HG02840 (cell line): ENCODE data around the gene PALB2.
"Not testable (repeated sequence)": the region's sequence is repeated elsewhere in the genome, so short reads cannot be mapped to it uniquely, and the experiment has no call there.

Experiments
- ATAC-seq: cut with Tn5 transposase; IDR thresholded peaks from one replicate; pipeline ENCODE4 v1.9.1; 2021; ENCODE audit warnings: mild to moderate bottlenecking, moderate library complexity, moderate number of reproducible peaks; ENCODE audit not compliant: unreplicated experiment, low FRiP score

Gene PALB2

DNA sequence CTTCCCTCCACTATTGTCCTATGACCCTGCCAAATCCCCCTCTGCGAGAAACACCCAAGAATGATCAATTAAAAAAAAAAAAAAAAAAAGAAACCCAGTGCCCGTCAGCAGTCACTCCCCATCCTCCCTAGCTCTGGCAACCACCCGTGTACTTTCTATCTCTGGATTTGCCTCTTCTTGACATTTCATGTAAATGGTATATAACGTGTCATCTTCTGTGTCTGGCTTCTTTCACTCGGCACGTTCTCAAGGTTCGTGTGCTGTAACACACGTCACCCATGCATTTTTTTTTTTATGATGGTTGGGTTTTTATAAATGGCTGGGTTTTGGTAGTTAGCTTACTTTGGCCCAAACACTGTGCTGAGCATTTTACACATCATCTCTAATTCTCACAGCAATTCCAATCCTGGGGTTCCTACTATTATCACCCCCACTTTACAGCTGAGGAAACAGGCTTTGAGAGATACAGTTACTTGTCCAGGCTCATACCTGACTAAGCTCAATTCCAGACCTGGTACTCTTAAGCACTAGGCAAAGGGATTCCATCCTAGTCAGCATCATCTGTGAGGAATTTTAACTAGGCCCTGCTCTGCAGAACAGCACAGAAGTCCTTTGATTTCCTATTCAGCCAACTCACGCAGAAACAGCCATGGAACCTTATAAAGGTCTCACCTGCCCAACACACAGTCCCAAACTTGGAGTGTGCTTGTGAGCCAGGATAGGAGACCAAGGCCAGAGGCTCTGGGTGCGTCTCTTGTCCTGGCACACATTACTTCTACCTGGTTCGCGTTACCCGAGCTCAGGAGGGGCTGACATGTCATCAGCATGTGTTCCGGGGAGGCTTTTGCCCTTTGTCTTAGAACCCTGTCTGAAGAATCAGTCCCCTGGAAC lies 56.7 kb downstream of the PALB2 start:
- ATAC-seq = no peak

DNA sequence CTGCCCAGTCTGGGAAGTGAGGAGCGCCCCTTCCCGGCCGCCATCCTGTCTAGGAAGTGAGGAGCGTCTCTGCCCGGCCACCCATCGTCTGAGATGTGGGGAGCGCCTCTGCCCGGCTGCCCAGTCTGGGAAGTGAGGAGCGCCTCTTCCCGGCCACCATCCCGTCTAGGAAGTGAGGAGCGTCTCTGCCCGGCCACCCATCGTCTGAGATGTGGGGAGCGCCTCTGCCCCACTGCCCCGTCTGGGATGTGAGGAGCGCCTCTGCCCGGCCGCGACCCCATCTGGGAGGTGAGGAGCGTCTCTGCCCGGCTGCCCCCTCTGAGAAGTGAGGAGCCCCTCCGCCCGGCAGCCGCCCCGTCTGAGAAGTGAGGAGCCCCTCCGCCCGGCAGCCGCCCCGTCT lies 57.8 kb downstream of the PALB2 start:
- ATAC-seq = not testable (repeated sequence)

DNA sequence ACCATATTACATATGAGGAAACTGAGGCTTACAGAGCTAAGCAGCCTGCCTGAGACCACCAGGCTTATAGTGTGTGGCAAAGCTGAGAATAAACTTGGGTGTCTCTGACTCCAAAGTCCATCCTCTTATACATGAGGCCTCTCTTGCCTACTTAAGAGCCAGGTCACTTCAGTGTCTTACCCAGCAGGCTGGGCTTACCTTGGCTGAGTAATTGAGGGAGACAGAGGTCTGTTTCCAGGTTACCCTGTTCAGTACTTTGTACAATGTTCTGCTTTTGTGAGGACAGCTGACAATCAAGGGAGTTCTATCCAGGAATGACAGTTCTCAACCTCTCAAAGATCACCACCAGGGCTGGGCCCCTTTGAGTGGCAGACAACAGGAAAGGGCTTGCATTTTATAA lies 59.3 kb downstream of the PALB2 start:
- ATAC-seq = no peak

DNA sequence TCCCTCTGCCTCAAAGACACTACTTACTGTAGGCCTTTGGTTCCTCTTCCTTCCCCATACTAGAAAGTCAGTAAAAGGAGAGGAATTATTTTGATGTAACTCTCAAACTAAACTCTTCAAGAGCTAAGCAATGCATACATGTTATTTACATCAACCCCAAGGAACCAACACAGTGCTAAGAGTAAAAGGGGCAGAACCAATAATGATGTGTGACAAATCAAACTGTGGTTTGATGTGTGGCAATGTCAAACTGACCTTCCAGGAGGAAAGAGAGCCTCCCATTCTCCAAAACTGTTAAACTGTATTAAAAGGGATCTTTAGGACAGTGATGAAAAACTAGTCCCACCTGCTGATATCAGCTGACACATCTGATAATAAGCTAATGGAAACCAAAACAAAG lies 60.7 kb downstream of the PALB2 start:
- ATAC-seq = no peak

DNA sequence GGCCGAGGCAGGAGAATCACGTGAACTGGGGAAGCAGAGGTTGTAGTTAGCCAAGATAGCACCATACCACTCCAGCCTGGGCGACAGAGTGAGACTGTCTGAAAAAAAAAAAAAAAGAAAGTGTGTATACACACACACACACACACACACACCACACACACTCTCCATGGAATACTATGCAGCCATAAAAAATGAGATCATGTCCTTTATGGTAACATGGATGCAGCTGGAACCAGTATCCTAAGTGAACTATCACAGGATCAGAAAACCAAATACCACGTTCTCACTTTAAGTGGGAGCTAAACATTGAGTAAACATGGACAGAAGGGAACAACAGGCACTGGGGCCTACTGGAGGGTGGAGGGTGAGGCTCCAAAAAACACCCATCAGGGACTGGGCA lies 61.7 kb downstream of the PALB2 start:
- no peak for ATAC-seq

DNA sequence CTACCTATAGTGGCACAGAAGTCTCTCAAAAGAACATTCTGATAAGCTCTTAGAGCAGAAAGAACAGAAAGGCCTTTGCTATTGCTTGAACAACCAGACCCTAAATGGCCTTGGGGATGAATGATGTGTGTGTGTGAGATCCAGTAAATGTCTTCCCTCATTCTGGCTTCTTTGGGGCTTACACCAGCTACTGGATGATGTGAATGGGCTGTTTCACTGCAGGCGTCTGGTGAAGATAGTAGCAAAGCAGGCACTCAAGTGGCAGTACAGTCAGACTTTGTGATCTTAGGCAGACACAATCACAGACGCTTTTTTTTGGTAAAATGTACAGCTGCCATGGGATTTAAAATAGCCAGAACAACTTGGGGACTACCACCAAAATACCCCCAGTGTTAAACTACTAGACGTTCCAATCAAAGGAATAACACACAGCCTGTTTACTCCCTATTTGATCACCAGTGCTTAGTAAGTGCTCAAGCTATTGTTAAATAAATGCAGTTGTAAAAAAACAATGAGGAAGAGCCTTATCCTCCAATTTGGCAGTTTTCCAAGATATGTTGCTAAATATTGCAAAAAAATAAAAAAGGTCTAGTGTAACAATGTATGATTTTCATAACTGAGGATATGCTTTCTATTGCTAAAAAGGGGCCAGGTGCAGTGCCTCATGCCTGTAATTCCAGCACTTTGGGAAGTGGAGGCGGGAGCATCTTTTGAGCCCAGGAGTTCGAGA lies 62.8 kb downstream of the PALB2 start:
- ATAC-seq = no peak

DNA sequence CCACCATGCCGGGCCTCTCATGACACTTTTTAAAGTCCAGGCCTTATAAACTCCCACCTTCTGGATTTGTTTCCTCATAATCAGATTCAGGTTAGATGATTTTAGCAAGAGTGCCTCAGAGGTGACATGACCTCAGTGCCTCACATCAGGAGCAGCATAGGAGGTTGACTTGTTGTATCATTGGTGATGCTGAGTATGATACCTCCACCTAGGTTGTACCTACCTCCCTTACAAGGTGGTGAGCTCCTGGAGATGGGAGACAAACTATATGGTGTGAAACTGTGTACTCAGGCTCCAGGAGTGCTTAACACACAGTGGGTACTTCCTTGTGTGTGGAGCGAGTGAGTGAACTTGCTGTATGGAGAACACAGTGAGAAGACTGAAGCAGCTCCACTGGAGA lies 63.6 kb downstream of the PALB2 start:
- no peak for ATAC-seq

DNA sequence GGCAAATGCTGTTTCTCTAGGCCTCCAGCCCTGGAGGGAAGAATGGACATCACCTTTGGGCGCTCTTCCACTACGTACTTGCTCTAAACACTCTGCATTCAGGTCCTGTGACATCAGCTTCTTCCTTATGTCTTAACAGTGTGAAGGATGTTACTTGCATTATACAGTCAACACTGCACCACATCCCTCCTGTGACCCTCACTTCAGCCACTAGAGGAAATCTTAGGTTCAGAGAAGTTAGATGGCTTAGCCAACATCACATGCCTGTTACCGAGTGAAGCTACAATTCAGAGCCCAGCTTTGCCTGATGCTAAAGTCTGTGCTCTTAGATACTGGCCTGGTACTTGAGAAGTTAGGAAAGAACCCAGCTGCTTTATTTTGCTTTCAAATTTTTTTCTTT lies 65.3 kb downstream of the PALB2 start:
- no peak for ATAC-seq

DNA sequence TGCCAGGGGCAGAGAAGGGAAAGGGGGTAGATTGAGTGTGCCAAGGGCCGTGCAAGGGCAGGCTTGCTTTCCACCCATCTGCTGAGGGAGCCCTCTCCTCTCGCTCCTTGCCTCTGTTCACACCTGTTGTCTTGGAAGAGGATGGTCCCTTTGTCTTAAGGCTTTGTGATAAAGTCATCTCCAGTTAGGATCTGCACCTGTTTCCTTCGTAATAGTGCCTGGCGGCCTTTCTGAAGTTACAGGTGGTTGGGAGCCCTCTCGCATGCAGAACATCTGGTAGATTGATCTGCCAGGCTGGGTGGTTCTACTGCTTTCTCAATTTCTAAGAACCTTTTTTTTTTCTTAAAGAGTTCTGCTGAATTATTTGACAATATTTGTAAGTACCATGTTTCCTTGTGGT lies 67.3 kb downstream of the PALB2 start:
- no peak for ATAC-seq

DNA sequence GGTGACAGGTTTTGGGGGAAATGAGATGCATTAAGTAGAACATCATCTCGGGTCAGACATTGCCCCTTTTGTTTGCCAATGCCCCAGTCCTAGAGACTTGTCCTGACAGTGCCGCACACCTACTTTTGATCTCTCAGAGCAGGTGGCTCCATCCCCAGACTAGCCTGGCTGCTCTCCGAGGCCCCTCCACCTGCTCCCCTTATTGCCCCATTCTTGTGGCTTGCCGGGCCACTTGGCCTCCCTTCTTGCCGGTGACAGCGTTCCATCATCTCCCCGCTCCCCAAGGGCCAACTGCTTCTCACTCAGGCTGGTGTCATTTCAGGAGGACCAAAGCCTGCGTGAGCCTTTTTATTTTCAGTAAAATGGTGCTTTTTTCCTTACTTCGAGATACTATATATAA lies 68.7 kb downstream of the PALB2 start:
- no peak for ATAC-seq

DNA sequence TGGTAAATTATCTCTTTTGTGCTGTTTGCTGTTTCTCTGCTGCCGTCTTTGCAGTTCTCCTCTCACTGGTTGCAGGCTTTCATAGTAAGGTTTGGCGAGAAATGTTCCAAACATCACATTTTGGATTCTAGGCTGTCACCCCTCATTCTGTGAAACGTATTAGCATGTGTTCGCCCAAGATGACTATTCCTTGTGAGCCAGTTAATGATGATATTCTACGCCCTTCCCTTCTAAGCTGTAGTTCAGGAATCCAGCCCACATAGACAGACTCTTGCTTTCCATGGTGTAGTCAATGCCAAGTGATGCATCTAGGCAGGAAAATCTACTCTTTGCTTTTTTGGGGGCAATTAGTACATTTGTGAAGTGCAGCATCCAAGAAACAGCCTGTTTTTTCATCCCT lies 69.2 kb downstream of the PALB2 start:
- ATAC-seq = no peak

DNA sequence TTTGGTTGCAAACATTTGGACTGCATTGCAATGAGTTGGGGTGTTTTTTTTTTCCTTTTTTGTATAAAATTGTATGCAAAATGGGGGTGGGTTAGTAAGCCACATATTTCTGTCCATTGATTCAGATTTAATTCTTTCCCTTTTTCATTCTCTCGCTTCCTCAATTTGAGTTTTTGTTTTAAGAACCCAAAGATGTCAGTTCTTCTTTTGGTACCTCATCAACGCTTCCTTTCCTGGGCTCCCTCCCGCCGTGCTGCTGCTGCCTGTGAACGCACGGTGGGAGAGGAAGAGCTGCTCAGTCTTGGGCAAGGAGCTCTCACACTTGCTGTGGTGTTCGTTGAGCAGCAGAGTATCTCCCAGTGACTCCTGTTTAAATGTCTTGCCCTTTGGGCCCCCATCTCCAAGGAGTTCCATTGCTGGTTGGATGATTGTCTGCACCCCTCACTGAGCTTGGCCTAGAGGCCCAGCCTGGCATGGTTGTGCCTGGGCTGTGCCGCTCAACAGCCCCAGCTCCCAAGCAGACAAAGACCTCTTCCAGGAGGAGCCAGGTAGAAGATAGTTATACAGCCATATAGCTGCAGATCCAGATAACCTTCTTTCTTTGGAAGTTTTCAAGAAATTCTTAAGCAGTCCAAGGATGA lies 70.0 kb downstream of the PALB2 start:
- ATAC-seq = no peak

DNA sequence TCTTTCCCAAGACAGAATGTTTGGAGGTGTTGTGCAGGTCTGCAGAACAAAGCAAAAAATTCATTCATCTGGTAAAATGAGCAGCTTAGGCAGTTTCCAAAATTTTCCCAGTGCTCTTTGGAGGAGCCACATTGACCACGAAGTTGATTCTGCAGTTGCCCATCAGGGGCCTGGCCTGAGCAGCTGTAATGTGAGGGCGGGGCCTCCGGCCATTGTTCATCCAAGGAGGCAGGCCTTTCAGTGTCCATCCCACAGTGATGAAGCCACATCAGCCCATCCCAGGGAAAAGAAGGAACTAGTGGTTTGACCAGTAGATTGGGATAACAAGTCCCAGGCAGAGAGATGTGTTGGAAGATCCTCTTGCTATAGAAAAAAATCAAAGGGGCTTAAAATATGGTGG lies 73.5 kb downstream of the PALB2 start:
- no peak for ATAC-seq

DNA sequence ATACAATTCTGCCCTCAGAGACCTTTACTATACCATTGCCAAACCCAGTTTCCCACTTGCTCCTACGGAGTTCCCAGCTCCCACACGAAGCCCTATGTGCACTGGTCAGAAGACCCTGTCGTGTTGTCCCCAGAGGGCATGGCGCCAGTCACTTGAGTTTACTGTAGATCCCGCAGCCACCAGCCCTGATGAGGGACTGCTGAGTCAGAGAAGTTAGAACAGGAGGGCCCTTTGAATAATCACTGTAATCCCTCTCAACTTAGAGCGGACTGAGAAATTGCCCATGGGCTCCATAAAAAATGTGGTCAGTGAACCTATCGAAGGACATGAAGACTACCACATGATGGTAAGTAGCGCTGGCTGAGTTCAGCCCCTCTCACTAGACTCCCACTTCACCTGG lies 74.4 kb downstream of the PALB2 start:
- no peak for ATAC-seq

DNA sequence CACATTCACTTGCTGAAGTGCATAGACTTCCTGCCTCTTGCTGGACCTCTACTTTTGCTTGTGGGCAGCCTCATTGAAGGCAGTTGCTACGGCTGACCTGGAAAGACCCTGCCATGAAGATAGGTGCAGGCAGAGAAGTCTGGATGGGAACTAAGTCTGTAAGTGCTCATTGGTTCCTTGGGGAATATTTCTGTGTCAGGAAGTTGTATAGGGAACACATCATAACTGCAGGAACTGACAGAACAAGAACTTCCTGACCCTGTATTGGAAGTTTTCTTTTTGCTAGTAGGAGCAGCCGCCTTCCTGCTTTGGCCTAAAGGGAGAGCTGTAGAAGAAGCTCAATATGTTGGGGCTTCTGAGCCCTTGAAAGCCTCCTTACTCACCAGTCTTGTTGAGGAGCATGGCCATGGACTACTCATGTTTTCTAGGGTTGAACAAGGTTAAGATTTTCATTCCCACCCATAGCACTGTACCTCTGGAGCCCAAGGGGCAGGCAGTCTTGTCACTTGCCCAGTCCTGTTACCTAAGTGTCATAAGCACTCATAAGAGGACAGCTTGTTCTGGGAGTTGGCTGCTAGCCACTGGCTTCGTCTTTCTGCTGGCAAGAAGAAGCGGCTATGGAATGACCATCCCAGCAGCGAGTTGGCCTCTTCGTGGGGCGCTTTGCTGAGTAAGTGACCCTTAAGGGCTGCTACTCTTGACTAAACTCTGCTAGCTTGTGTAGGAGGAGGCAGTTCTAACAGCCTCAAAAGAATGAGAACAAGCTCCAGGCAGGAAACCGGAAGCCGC lies 76.3 kb downstream of the PALB2 start:
- no peak for ATAC-seq

DNA sequence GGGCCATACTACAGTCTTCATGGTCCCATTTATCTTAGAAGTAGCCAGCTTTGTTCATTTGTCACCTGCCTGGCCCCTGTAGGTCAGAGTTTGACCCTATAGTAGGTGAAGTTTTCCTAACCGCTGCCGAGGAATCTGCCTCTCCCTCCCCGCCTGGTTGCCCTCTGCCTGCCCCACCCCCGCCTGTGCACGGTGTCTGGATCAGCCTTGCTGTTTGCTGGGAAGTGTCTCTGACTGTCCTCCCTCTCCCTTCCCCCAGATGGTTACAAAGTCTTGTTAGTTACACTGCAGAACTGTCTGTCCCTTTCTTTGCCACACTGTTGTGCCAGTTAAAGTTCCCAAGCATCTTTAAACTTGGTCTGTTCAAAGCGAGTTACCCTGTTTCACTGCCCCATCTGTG lies 77.9 kb downstream of the PALB2 start:
- no peak for ATAC-seq

DNA sequence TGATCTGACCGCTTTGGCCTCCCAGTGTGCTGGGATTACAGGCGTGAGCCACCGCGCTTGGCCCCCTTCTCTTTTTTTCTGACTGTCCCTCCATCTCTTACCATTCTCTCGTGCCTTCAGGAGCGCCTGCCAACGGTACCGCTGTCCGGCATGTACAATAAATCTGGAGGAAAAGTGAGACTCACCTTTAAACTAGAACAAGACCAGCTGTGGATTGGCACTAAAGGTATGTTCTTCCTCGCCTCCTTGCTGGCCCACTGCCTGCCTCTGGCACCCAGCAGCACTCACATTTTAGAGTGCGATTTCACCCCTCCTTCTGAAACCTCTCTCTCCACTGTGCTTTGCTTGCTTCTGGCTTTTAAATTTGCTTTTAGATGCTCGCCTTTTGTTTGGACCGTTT lies 78.6 kb downstream of the PALB2 start:
- no peak for ATAC-seq

DNA sequence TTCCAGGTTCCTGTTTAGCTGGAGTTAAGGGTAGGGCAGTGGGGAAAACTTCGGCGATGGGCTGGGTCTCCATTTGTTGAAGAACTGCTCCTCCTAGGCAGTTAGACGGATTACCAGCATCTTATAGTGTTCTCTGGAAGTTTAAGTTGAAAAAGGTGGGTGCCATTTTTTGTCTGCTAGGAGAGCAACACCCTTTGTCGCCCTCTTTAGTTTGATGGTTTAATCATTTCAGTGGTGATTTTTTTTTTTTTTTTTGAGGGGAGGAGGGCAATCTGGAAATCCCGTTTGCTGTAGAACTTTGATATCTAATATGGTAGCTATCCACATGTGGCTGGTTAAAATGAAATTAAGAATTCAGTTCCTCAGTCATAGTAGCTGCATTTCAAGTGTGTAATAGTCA lies 79.5 kb downstream of the PALB2 start:
- ATAC-seq = no peak

DNA sequence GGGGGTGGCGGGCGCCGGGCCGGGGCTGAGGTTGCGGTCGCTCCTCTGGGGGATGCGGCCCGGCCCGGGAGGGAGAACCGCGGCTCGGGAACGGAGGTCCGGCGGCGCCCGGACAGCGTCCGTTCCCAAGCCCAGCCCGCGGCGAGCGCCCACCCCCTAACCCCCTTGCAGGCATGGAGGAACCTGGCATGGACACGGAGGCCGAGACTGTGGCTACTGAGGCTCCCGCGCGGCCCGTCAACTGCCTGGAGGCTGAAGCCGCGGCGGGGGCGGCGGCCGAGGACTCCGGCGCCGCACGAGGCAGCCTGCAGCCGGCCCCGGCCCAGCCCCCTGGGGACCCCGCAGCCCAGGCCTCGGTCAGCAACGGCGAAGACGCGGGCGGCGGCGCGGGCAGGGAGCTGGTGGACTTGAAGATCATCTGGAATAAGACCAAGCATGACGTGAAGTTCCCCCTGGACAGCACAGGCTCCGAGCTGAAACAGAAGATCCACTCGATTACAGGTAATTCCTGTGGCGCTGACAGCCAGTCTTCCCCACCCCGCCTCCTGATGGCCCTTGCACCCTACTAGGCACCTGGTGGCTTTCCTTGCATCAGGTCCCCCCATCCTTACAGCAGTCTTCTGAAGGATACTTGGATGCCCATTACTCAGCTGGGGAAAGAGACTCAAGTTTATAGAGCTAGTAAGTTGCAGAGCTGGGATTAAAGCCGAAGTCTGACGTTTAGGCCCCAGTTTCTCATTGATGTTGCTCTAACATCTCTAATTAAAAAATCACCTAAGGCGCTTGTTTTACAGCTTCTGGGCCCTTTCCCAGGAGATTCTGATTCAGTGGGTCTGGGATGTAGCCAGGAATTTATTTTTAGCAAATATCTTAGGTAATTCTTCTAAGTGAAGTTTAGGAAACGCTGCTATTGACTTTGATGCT lies 83.1 kb downstream of the PALB2 start:
- peak; percentile 1 for ATAC-seq
